Stimulated activated CD4-positive, alpha-beta T cell treated with anti-CD3 and anti-CD28 coated beads, Interleukin-4, amount 100 ng/mL, for 4 hours (primary cell): ENCODE measurements around the gene TUBB2A.

Experiments
- DNase-seq, 2 experiments: peaks; one replicate each; pipeline ENCODE4 v3.0.0-alpha.2; 2020

Gene TUBB2A

DNA sequence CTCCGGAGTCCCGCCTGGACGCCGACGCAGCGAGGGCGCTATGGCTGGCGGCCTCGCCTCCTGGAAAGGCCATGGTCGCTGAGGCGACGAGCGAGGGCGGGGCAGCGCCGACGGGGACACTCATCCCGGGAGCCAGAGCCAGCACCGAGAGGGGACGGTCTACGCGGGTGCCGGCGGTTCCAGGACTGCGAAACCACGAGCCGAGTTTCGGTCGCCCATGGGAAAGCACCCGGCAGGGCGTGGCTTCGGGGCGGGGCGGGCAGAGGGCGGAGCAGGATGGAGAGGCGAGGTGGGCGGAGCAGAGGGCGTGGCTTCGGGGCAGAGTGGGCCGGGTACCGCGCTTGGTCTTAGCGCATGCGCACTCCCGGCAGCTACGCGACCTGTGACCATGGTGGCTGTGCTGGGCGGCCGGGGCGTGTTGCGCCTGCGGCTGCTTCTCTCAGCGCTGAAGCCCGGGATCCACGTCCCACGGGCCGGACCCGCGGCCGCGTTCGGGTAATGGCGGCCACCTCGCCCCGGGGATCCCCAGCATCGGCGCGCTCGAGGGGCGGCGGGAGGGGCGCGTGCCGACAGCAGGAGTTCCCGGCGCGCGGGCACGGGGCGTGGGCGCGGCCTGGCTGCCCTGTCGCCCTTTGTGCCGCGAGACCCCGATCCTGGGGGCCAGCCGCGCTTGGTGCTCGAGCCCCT, 38.8 kb downstream of the TUBB2A start, which contains the start of gene BPHL:
BPHL (plus strand) TSS at position 359 of the 687 bp plus-strand sequence; CDS start at position 389, 30 bp downstream.
- peak; percentile 97 to 100 for DNase-seq

- DNase-seq, result no peak
Measured at GRCh38 chr6:3117912-3118352, 39.4 kb downstream of the TUBB2A start.

- no peak for DNase-seq
Measured at GRCh38 chr6:3114377-3114776, 43.0 kb downstream of the TUBB2A start.

DNA sequence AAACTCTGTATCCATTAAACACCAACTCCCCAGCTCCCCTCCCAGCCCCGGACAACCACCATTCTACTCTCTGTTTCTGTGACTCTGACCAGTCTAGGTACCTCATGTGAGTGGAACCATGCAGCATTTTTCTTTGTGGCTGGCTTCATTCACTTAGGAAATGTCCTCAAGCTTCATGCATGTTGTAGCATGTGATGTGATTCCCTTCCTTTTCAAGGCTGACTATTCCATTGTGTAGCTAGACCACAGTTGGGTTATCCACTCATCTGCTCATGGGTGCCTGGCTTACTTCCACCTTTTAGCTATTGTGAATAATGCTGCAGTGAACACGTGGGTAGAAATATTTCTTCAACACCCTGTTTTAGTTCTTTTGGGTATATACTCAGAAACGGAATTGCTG, 47.6 kb downstream of the TUBB2A start:
- DNase-seq, result no peak

- no peak for DNase-seq
Measured at GRCh38 chr6:3108746-3109414, 48.5 kb downstream of the TUBB2A start.
